LNCAP (cell line): ENCODE measurements around the gene FRMD3.

Source experiments
- TF ChIP-seq, protein P1 (sequence below): fragments of 450-650 bp; IDR thresholded peaks from 2 replicates; pipeline ENCODE4 v1.5.1; 2017; ENCODE audit warnings: mild to moderate bottlenecking

FRMD3 gene

DNA sequence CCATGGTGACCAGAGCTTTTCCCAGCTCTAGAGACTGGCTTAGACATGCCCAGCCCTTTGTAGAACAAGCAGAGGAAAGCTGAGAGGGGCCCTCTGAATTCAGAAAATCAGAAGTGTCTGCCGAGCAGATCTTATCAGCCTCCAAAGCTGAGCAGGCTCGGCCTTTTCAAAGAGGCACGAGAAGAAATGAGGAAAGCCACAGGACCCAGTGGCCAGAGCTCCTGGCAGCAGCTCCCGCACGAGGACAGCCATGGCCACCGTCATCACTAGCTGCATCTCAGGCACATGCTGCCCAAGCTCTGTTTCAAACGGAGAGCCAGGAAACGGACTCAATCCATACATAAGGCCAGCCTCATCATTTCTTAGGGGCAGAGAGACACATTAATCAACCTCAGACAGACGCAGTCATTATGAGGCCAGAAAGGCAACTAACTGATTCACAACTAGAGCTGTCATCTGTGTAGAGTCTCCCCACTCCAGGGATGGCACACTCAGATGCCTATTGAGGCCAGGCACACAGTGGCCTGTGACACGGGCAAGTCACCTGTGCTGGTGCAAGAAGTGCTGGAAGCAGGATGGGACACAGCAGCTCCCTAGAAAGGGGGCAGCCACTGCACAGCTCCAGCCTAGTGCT lies 194.7 kb downstream of the FRMD3 start:
- TF ChIP-seq, protein P1, sequence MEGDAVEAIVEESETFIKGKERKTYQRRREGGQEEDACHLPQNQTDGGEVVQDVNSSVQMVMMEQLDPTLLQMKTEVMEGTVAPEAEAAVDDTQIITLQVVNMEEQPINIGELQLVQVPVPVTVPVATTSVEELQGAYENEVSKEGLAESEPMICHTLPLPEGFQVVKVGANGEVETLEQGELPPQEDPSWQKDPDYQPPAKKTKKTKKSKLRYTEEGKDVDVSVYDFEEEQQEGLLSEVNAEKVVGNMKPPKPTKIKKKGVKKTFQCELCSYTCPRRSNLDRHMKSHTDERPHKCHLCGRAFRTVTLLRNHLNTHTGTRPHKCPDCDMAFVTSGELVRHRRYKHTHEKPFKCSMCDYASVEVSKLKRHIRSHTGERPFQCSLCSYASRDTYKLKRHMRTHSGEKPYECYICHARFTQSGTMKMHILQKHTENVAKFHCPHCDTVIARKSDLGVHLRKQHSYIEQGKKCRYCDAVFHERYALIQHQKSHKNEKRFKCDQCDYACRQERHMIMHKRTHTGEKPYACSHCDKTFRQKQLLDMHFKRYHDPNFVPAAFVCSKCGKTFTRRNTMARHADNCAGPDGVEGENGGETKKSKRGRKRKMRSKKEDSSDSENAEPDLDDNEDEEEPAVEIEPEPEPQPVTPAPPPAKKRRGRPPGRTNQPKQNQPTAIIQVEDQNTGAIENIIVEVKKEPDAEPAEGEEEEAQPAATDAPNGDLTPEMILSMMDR = no peak

DNA sequence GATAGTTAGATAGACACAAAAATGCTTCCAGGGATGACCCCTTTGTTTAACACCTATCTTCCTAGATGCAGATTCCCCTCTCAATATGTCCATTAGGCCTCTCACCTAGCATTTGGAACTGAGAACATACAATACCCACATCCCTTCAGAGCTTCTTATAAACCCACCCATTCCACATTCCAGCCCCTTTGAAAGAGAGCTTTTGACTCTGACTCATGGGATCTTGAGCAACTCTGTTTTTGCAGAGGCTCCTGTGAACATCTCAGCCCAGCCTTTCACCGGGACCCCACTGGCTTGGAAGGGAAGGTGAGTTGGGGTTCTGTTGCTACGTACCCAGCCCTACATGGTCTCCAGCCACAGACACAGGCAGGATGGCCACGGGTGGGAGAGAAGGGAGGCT lies 195.5 kb downstream of the FRMD3 start:
- TF ChIP-seq, protein P1 = no peak

DNA sequence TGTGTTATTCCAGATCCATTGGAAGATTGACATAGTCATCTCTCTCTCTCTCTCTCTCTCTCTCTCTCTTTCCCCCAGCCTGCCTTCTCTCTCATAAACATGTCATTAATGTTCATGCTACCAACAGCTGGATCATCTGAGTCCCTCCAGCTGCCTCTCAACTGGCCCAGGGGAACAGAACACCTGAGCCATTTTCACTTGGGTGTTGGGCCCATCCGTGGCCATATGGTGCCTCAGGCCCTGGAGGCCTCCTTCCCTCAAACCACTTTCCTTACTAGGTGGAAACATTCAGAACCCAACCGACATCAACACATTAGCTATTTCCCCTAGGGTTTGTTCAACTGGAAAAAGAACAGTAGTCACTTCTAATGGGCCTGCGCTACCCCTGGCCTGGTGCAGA lies 196.2 kb downstream of the FRMD3 start:
- TF ChIP-seq, protein P1 = no peak

DNA sequence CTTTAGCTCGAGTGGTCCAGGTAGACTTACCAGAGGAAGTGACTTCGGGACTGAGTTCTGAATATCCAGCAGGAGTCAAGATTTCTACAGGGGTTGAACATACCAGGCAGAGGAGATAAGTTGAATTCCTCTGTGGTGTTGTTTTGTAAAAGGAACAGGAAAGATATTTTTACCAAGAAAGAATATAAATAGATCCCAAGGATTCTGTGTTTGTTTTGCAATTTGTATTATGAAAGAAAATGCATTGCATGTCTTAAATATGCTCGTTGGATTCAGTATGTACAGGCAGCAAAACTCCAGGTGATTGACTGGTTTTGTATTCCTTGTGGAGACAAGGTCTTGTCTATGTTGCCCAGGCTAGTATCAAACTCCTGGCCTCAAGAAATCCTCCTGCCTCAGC lies 197.8 kb downstream of the FRMD3 start:
- TF ChIP-seq, protein P1 = no peak

DNA sequence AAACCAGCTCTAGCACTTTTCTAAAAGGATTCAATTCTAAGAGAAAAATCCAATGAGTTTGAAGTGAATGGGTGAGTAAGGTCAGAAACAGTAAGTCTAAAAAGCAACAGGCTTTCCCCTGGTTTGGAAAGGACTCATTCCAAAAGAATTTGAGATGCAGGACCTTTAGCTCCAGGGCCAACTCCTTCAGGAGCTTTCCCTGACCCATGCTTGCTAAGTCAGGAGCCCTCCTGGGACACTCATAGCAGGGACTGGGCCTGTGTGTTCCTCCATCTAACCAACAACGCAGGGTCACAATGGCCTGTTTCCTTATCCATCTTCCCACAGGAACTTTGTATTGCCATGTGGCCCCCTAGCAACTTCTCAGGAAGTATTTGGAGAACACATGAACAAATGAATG lies 198.8 kb downstream of the FRMD3 start:
- TF ChIP-seq, protein P1 = no peak

DNA sequence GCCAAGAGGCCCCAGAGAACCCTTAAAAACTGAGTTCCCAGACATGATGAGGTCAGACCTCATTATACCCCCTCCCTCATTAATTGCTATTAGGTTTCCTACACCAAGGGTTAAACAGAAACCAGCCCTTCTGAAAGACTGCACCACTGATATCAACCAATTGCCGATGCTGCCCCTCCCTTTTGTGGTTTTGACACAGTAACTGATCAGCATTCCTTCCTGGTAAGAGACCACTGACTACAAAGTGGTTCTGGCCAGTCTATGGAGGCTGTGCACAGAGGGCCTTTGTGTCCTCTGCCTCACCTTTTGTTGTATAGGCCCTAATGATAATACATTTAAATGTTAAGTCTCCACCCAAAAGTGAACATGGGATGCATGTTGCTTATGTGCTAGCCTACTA lies 201.5 kb downstream of the FRMD3 start:
- TF ChIP-seq, protein P1 = no peak

DNA sequence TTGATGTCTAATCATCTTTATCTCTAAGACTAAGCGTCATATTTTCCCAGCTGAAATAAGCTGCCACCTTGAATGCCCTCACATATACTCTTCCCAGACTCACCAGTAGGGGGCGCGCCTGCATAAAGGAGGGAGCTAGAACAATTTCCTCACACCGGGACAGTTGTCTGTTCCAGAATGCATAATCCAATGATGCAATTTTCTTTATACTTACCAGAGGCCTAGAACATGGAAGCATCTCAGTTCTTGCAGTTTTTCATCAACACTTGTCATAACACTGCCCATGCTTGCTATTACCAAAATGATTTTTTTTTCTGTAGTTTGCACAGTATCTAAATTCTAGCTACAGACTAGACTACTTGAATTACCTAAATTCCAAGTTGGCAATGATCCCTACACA lies 203.9 kb downstream of the FRMD3 start:
- TF ChIP-seq, protein P1 = peak; percentile 93
